Type B pancreatic cell (in vitro differentiated cells): ENCODE measurements around the gene ZBTB21. TPM values are rescaled to one million over a fixed set of nuclear protein-coding genes. Genes with fewer than 3 reads are reported as not detected.
A peak's percentile ranks its signal among the peaks of the same experiment; 100 is the strongest.

Source experiments
- DNase-seq: peaks from one replicate; pipeline ENCODE4 v3.0.0; 2021; ENCODE audit warnings: mixed read lengths; ENCODE audit not compliant: unreplicated experiment; ENCODE audit errors: extremely low spot score
- H3K27ac Mint-ChIP-seq: 2 replicates; pipeline ENCODE4 v1.8.0; 2021; ENCODE audit warnings: mild to moderate bottlenecking, mixed read lengths
- H3K27me3 Mint-ChIP-seq: 2 replicates; pipeline ENCODE4 v1.8.0; 2021; ENCODE audit warnings: mixed read lengths
- H3K36me3 Mint-ChIP-seq: 2 replicates; pipeline ENCODE4 v1.8.0; 2021; ENCODE audit warnings: mixed read lengths
- H3K4me1 Mint-ChIP-seq: one replicate; pipeline ENCODE4 v1.8.0; 2021; ENCODE audit warnings: mixed read lengths; ENCODE audit not compliant: unreplicated experiment
- H3K4me3 Mint-ChIP-seq: 2 replicates; pipeline ENCODE4 v1.8.0; 2021; ENCODE audit warnings: mild to moderate bottlenecking, mixed read lengths
- H3K9me3 Mint-ChIP-seq: 2 replicates; pipeline ENCODE4 v1.8.0; 2021; ENCODE audit warnings: mixed read lengths
- total RNA-seq: library from RNA; stranded (reverse); gene quantifications from 2 replicates; pipeline ENCODE4 v1.2.1, GENCODE V29; 2021; ENCODE audit warnings: low replicate concordance
- TF ChIP-seq, protein P1 (sequence below): fragments of 200-600 bp; sonication (generic); conservative IDR thresholded peaks from 2 replicates; pipeline ENCODE4 v1.5.0; 2021; ENCODE audit warnings: antibody characterized with exemption, mild to moderate bottlenecking

Gene ZBTB21
- total RNA-seq, 1 donor from 2014 or later: 19.9 TPM

DNA sequence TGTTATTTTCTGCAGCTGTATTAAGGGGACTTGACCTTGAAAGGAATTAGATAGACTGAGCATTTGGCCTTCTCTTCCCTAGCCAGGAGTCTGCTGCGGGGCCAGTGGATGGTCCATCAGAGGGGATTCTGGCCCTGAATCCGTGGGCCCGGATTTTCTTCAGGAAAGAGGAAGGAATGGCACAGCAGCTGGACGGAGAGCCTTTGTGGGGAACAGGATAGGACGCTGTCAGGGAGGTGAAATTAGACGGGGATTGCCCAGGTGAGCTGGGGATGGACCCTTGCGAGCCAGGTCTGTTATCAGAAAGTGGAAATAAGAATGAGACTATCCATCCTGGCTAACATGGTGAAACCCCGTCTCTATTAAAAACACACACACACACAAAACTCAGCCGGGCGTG is 54.6 kb downstream of the ZBTB21 start:
- no peak for DNase-seq
- Mint-ChIP-seq H3K4me1 (peaks cover 31% of the 10 kb centered on the region), H3K27ac (peak overlapping the region; percentile 98), H3K4me3 (peak overlapping the region; percentile 79), H3K36me3 (no peaks in the 10 kb centered on the region), H3K9me3 (no peaks in the 10 kb centered on the region), H3K27me3 (peaks cover 3% of the 10 kb centered on the region)
- TF ChIP-seq, protein P1, sequence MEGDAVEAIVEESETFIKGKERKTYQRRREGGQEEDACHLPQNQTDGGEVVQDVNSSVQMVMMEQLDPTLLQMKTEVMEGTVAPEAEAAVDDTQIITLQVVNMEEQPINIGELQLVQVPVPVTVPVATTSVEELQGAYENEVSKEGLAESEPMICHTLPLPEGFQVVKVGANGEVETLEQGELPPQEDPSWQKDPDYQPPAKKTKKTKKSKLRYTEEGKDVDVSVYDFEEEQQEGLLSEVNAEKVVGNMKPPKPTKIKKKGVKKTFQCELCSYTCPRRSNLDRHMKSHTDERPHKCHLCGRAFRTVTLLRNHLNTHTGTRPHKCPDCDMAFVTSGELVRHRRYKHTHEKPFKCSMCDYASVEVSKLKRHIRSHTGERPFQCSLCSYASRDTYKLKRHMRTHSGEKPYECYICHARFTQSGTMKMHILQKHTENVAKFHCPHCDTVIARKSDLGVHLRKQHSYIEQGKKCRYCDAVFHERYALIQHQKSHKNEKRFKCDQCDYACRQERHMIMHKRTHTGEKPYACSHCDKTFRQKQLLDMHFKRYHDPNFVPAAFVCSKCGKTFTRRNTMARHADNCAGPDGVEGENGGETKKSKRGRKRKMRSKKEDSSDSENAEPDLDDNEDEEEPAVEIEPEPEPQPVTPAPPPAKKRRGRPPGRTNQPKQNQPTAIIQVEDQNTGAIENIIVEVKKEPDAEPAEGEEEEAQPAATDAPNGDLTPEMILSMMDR: no peak

GRCh38 chr21:41954654-41955499 is 55.3 kb downstream of the ZBTB21 start:
- peak overlapping the region; percentile 98 for H3K27ac Mint-ChIP-seq
- DNase-seq: no peak
- H3K36me3 Mint-ChIP-seq: no peaks in the 10 kb centered on the region
- H3K4me3 Mint-ChIP-seq: peak overlapping the region; percentile 79
- peaks cover 3% of the 10 kb centered on the region for H3K27me3 Mint-ChIP-seq
- H3K4me1 Mint-ChIP-seq: peaks cover 31% of the 10 kb centered on the region
- H3K9me3 Mint-ChIP-seq: no peaks in the 10 kb centered on the region
- TF ChIP-seq, protein P1: no peak

DNA sequence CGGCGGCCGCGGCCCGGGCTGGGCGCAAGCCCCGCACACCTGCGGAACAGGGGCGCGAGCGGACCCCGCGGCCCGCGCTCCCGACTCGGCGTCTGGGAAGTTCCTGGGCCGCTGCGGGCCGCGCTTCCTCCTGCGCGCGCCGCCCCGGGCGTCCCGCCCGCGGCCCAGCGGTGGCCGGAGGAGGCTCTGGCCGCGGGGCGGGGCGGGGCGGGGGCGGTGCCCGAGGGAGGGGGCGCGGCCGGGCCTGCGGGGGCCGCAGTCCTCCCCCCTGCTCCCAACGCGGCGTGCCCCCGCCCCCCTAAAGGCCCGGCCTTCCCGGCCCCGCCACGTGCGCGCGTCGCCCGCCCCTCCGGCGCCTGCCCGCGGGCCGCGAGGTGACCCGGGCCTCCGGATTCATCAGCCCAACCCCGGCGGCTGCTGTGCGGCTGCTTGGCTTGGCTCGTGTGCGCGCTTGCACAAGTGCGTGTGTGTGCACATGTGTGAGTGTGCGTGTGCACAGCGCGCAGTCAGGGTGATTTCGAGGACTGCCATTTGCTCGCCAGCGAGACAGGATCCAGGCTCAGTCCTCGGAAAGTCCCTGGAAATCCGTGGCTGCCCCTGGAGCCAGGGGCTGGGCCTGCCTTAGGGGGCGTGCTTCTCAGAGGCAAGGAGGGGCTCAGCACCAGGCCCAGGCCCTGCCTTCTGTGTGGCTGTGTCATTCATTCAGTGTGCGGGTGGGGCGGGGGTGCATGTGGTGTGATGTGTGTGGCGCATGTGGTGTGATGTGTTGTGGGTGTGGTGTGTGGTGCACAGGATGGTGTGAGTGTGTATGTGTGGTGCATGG is 56.1 kb downstream of the ZBTB21 start, which contains the start of gene C2CD2:
Gene C2CD2 (minus strand): TSS at position 188 of the 823 bp plus-strand sequence. CDS start 370 bp downstream, outside the sequence.
- Mint-ChIP-seq H3K36me3 (no peaks in the 10 kb centered on the region), H3K27me3 (peaks cover 3% of the 10 kb centered on the region), H3K9me3 (no peaks in the 10 kb centered on the region), H3K4me3 (peak within 1 kb of the TSS; percentile 87), H3K27ac (peak within 1 kb of the TSS; percentile 98), H3K4me1 (peaks cover 31% of the 10 kb centered on the region)
- TF ChIP-seq, protein P1: no peak
- no peak for DNase-seq

DNA sequence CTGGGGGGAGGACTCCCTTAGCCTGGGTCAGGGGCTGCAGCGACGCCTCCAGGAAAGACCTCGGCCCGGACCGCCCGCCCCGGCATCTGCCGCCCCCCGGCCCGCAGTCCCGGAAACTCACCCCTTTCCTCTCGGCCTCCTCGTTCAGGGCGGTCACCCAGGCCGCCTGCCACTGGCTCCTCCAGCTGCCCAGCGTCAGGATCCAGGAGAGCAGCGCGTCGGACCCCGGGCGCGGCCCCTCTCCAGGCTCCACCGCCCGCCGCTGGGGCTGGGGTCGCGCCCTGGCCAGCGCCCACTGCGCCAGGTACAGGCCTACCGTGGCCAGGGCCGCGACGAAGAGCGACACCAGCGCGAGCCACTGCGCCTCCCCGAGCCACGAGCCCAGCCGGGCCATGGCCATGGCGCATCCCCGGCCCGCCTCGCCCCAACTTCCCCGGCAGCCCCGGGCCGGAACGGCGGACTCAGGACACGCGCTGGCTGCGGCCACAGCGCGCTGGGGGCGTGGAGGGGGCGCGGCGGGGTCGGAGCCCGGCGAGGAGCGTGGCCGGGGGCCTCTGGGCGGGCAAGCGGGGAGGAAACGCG is 56.8 kb downstream of the ZBTB21 start:
- peaks cover 3% of the 10 kb centered on the region for H3K27me3 Mint-ChIP-seq
- H3K36me3 Mint-ChIP-seq: no peaks in the 10 kb centered on the region
- TF ChIP-seq, protein P1: no peak
- peak overlapping the region; percentile 87 for H3K4me3 Mint-ChIP-seq
- peaks cover 31% of the 10 kb centered on the region for H3K4me1 Mint-ChIP-seq
- no peak for DNase-seq
- no peaks in the 10 kb centered on the region for H3K9me3 Mint-ChIP-seq
- peak overlapping the region; percentile 60 for H3K27ac Mint-ChIP-seq

DNA sequence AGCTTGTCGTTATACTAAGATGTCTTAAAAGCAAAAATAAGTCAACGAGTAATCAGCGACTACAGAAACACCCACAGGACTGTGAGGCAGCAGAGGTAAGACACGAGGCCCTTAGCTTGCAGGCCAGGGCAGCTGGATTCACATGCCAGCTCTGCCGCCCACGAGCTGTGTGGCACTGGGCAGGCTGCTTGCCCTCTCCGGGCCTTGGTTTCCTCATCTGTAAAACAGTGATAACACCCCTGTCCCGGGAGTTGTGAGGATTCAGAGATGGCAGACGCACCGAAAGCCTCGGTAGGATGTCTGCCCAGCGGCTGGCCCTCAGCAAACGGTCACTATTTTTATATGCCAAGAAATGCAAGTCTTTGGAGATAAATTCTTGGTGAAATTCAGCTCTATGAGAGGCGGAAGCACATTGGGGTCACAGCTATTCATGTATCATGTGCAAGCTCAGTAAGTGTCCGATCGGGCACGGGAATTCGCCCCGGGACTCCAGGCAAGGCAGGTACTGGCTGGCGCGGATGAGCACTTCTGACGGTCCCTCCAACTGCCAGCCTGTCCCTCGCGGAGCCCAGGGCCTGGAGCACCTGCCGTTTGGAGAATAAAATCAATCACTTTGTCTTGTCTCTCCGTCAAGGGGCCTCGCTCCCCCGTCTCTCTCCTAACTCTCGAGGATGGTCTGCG is 57.5 kb downstream of the ZBTB21 start:
- Mint-ChIP-seq H3K4me1 (peaks cover 31% of the 10 kb centered on the region), H3K9me3 (no peaks in the 10 kb centered on the region)

More for the DNA sequence above, 57.5 kb downstream of the ZBTB21 start:
- no peak for DNase-seq
- TF ChIP-seq, protein P1: no peak
- no peaks in the 10 kb centered on the region for H3K36me3 Mint-ChIP-seq
- H3K27me3 Mint-ChIP-seq: peaks cover 3% of the 10 kb centered on the region
- H3K4me3 Mint-ChIP-seq: peak overlapping the region; percentile 87
- peak overlapping the region; percentile 60 for H3K27ac Mint-ChIP-seq
